GM18499 (cell line): ENCODE results near the gene GYG2.
"Not testable (repeated sequence)": the region's sequence is repeated elsewhere in the genome, so short reads cannot be mapped to it uniquely, and the experiment has no call there.

Experiments used
- ATAC-seq: cut with Tn5 transposase; IDR thresholded peaks from one replicate; pipeline ENCODE4 v1.9.1; 2021; ENCODE audit warnings: moderate number of reproducible peaks; ENCODE audit not compliant: insufficient read depth, unreplicated experiment

GYG2 gene

GRCh38 chrX:2828344-2828958 is at the start of gene GYG2:
Gene GYG2 (plus strand): TSS chrX:2828930. CDS start chrX:2830189, 1,259 bp downstream.
- ATAC-seq: no peak

- not testable (repeated sequence) for ATAC-seq
These were observed 48.1 kb upstream of the GYG2 start for GRCh38 chrX:2780472-2781225.

- no peak for ATAC-seq
These were observed 47.5 kb upstream of the GYG2 start for GRCh38 chrX:2781226-2781571.

- no peak for ATAC-seq
These were observed 47.0 kb upstream of the GYG2 start for GRCh38 chrX:2781698-2782097.

GRCh38 chrX:2782171-2782570 is 46.6 kb upstream of the GYG2 start:
- no peak for ATAC-seq

- no peak for ATAC-seq
These were observed 46.0 kb upstream of the GYG2 start for GRCh38 chrX:2782778-2783177.

GRCh38 chrX:2784026-2784425 is 44.7 kb upstream of the GYG2 start:
- no peak for ATAC-seq

GRCh38 chrX:2785538-2785937 is 43.2 kb upstream of the GYG2 start:
- ATAC-seq: no peak

GRCh38 chrX:2788980-2789379 is 39.8 kb upstream of the GYG2 start:
- no peak for ATAC-seq

- no peak for ATAC-seq
These were observed 39.2 kb upstream of the GYG2 start for GRCh38 chrX:2789569-2789968.

- no peak for ATAC-seq
These were observed 35.0 kb upstream of the GYG2 start for GRCh38 chrX:2793752-2794151.

- no peak for ATAC-seq
These were observed 34.4 kb upstream of the GYG2 start for GRCh38 chrX:2794336-2794735.

- not testable (repeated sequence) for ATAC-seq
These were observed 31.9 kb upstream of the GYG2 start for GRCh38 chrX:2796808-2797207.

- no peak for ATAC-seq
These were observed 29.4 kb upstream of the GYG2 start for GRCh38 chrX:2799369-2799768.

- ATAC-seq: not testable (repeated sequence)
These were observed 28.8 kb upstream of the GYG2 start for GRCh38 chrX:2799980-2800379.

- no peak for ATAC-seq
These were observed 27.5 kb upstream of the GYG2 start for GRCh38 chrX:2801223-2801622.

- not testable (repeated sequence) for ATAC-seq
These were observed 26.2 kb upstream of the GYG2 start for GRCh38 chrX:2802376-2803090.

GRCh38 chrX:2803486-2803885 is 25.2 kb upstream of the GYG2 start:
- not testable (repeated sequence) for ATAC-seq

- ATAC-seq: not testable (repeated sequence)
These were observed 24.5 kb upstream of the GYG2 start for GRCh38 chrX:2804106-2804843.

GRCh38 chrX:2804858-2805257 is 23.9 kb upstream of the GYG2 start:
- not testable (repeated sequence) for ATAC-seq

- ATAC-seq: no peak
These were observed 17.5 kb upstream of the GYG2 start for GRCh38 chrX:2811271-2811670.
